Naive thymus-derived CD4-positive, alpha-beta T cell (primary cell): ENCODE results near the gene TBC1D4. TPM values are rescaled to one million over a fixed set of nuclear protein-coding genes. Genes with fewer than 3 reads are reported as not detected.

Source experiments
- ATAC-seq: fragments of 150-1000 bp; cut with Tn5 transposase; 2 replicates; pipeline ENCODE4 v1.10.0; 2021; ENCODE audit warnings: mild to moderate bottlenecking, moderate library complexity
- CTCF ChIA-PET: fragments of 350-600 bp; sonication (Branson Sonifier 250); formaldehyde crosslinking; loops from one replicate; lab custom pipeline; 2021; ENCODE audit warnings: antibody characterized with exemption; lab: Charles Lee
- POLR2A ChIA-PET: fragments of 350-600 bp; sonication (Branson Sonifier 250); formaldehyde crosslinking; loops from one replicate; lab custom pipeline; 2021; ENCODE audit warnings: antibody characterized with exemption, inconsistent platforms; lab: Charles Lee
- DNase-seq, 9 donors: peaks; one replicate each; pipeline versions ENCODE4 v3.0.0 to v3.0.0-alpha.2; 2020 to 2022; ENCODE audit warnings: mixed read lengths in 1 of 9
- H3K27ac ChIP-seq: one replicate; pipeline ENCODE4 v1.7.0; 2013; ENCODE audit warnings: mild to moderate bottlenecking, low read depth, low read length, moderate library complexity
- H3K27me3 ChIP-seq, 2 donors: one replicate each; pipeline ENCODE4 v1.7.0; 2013; ENCODE audit warnings: low read length in 2 of 2, mild to moderate bottlenecking in 2 of 2, moderate library complexity in 2 of 2; ENCODE audit not compliant: control insufficient read depth in 2 of 2, insufficient read depth in 2 of 2
- H3K36me3 ChIP-seq, 3 experiments: 1 replicate in 2 of 3; 2 replicates in 1 of 3; pipeline ENCODE4 v1.7.0; 2013; ENCODE audit warnings: low read length in 3 of 3, mild to moderate bottlenecking in 3 of 3, moderate library complexity in 1 of 3; ENCODE audit not compliant: insufficient read depth in 3 of 3, control insufficient read depth in 2 of 3
- H3K4me1 ChIP-seq, 2 donors: one replicate each; pipeline ENCODE4 v1.7.0; 2013; ENCODE audit warnings: low read length in 2 of 2, mild to moderate bottlenecking in 2 of 2, moderate library complexity in 1 of 2; ENCODE audit not compliant: control insufficient read depth in 2 of 2, insufficient read depth in 2 of 2
- H3K4me3 ChIP-seq: 2 replicates; pipeline ENCODE4 v1.7.0; 2013; ENCODE audit warnings: mild to moderate bottlenecking, low read length
- H3K9me3 ChIP-seq, 3 experiments: 1 replicate in 2 of 3; 2 replicates in 1 of 3; pipeline ENCODE4 v1.7.0; 2013; ENCODE audit warnings: low read length in 3 of 3; ENCODE audit not compliant: control insufficient read depth in 2 of 3
- H3K27ac Mint-ChIP-seq, 9 donors: one replicate each; pipeline ENCODE4 v1.8.0; 2020 to 2022; ENCODE audit warnings: mixed read lengths in 9 of 9, mild to moderate bottlenecking in 8 of 9, moderate library complexity in 5 of 9, inconsistent platforms in 2 of 9
- H3K27me3 Mint-ChIP-seq, 5 donors: one replicate each; pipeline ENCODE4 v1.8.0; 2021 to 2022; ENCODE audit warnings: mixed read lengths in 5 of 5, mild to moderate bottlenecking in 1 of 5
- H3K36me3 Mint-ChIP-seq, 5 donors: one replicate each; pipeline ENCODE4 v1.8.0; 2020 to 2022; ENCODE audit warnings: mixed read lengths in 5 of 5, mild to moderate bottlenecking in 3 of 5, inconsistent platforms in 1 of 5
- H3K4me1 Mint-ChIP-seq, 7 donors: one replicate each; pipeline ENCODE4 v1.8.0; 2020 to 2022; ENCODE audit warnings: mixed read lengths in 7 of 7, mild to moderate bottlenecking in 3 of 7, inconsistent platforms in 1 of 7
- H3K4me3 Mint-ChIP-seq, 10 donors: one replicate each; pipeline ENCODE4 v1.8.0; 2020 to 2022; ENCODE audit warnings: mild to moderate bottlenecking in 10 of 10, mixed read lengths in 10 of 10, moderate library complexity in 6 of 10, inconsistent platforms in 2 of 10
- H3K9me3 Mint-ChIP-seq, 11 donors: one replicate each; pipeline ENCODE4 v1.8.0; 2020 to 2022; ENCODE audit warnings: mixed read lengths in 11 of 11, mild to moderate bottlenecking in 4 of 11, inconsistent platforms in 1 of 11, moderate library complexity in 1 of 11
- intact Hi-C, 2 donors: fragments of 100-400 bp; cut with micrococcal nuclease; formaldehyde crosslinking; loops; one replicate each; pipeline ENCODE4 v1.15.1; 2023
- polyA plus RNA-seq, 2 donors: library from polyadenylated mRNA; unstranded; fragments of 300-500 nt; fragmentation: Illumina TruSeq; gene quantifications; one replicate each; pipeline ENCODE4 v1.2.3, GENCODE V29; 2021
- total RNA-seq, 6 experiments: library from RNA in 5 of 6; stranded (reverse) in 5 of 6; gene quantifications; 1 replicate in 5 of 6; 2 replicates in 1 of 6; pipeline ENCODE4 v1.2.3 and lab custom pipeline; 2021 to 2026

The TBC1D4 gene
- total and polyA plus RNA-seq, 7 experiments from 2014 or later, result 12.4 to 73.8 (median 42.7) TPM

DNA sequence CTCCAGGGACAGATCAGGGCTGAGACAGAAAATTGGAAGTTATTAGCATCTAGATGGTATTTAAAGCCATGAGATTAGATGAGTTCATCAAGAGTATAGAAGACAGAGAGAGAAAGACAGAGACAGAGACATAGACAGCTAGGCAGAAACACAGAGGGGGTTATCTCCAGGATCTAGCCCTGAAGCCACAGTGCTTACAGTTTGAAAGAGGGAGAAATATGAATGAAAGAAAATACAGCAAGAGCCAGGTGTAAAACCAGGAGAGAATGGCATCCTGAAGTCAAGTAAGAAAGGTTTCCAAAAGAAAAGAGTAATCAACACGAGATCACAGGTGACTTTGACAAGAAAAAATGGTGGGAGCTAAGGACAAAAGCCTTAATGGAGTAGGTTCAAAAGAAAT lies 111.2 kb downstream of the TBC1D4 start:
- Mint-ChIP-seq H3K27ac (no peak overlapping the region), H3K4me1 (peaks cover 0 to 9% (median 0%) of the 10 kb centered on the region in 7 donors), H3K9me3 (no peaks in the 10 kb centered on the region), H3K4me3 (no peak overlapping the region), H3K27me3 (peaks cover 0 to 8% (median 0%) of the 10 kb centered on the region in 5 donors), H3K36me3 (no peaks in the 10 kb centered on the region)
- ATAC-seq (no peak), DNase-seq (no peak)
- H3K27ac ChIP-seq, result no peak overlapping the region
- ChIA-PET CTCF (interaction anchor here (1.0 to 1.2 kb wide), 2 partner anchors 39 to 198 kb away, joined by 3 read pairs; no protein-coding TSS in a partner anchor), POLR2A (interaction anchor here (1.0 kb wide), 1 partner anchor 9 kb away, joined by 3 read pairs; no protein-coding TSS in a partner anchor)
- H3K27me3 ChIP-seq, result no peaks in the 10 kb centered on the region
- no peak overlapping the region for H3K4me3 ChIP-seq
- no peaks in the 10 kb centered on the region for H3K36me3 ChIP-seq
- intact Hi-C loops, result loop anchor here in 1 of 2 donors (10.0 kb wide), 1 partner anchor 1104 kb away; no protein-coding TSS in a partner anchor
- H3K4me1 ChIP-seq, result no peaks in the 10 kb centered on the region
- no peaks in the 10 kb centered on the region for H3K9me3 ChIP-seq

- H3K4me3 Mint-ChIP-seq, result no peak overlapping the region
- ChIA-PET POLR2A (interaction anchor here (1.4 kb wide), 1 partner anchor 44 kb away, joined by 4 read pairs; no protein-coding TSS in a partner anchor), CTCF (no interaction called here)
- Histone ChIP-seq H3K36me3 (no peaks in the 10 kb centered on the region), H3K27ac (no peak overlapping the region), H3K27me3 (no peaks in the 10 kb centered on the region), H3K4me1 (no peaks in the 10 kb centered on the region), H3K4me3 (no peak overlapping the region), H3K9me3 (no peaks in the 10 kb centered on the region)
- ATAC-seq, result no peak
- H3K27ac Mint-ChIP-seq, result no peak overlapping the region
- DNase-seq, result no peak
- H3K9me3 Mint-ChIP-seq, result no peaks in the 10 kb centered on the region
- H3K4me1 Mint-ChIP-seq, result peaks cover 0 to 17% (median 0%) of the 10 kb centered on the region in 7 donors
- no peaks in the 10 kb centered on the region for H3K36me3 Mint-ChIP-seq
- peaks cover 0 to 8% (median 0%) of the 10 kb centered on the region in 5 donors for H3K27me3 Mint-ChIP-seq
- intact Hi-C loops, result loop anchor here in 1 of 2 donors (5.0 to 10.0 kb wide), 4 partner anchors 267 to 1105 kb away; partner anchors contain the start of gene LMO7
These were observed 112.0 kb downstream of the TBC1D4 start for GRCh38 chr13:75369981-75370380.

GRCh38 chr13:75368167-75368566 lies 113.8 kb downstream of the TBC1D4 start:
- intact Hi-C loops, result loop anchor here in 1 of 2 donors (5.0 kb wide), 3 partner anchors 269 to 1081 kb away; partner anchors contain the start of gene LMO7
- H3K4me3 ChIP-seq, result no peak overlapping the region
- Mint-ChIP-seq H3K36me3 (no peaks in the 10 kb centered on the region), H3K27me3 (peaks cover 0 to 8% (median 0%) of the 10 kb centered on the region in 5 donors), H3K9me3 (no peaks in the 10 kb centered on the region), H3K4me3 (no peak overlapping the region), H3K4me1 (peaks cover 0 to 25% (median 0%) of the 10 kb centered on the region in 7 donors), H3K27ac (no peak overlapping the region)
- ATAC-seq (no peak), DNase-seq (no peak)
- no peaks in the 10 kb centered on the region for H3K9me3 ChIP-seq
- H3K4me1 ChIP-seq, result no peaks in the 10 kb centered on the region
- CTCF ChIA-PET, result no interaction called here
- POLR2A ChIA-PET, result no interaction called here
- no peak overlapping the region for H3K27ac ChIP-seq
- no peaks in the 10 kb centered on the region for H3K27me3 ChIP-seq
- H3K36me3 ChIP-seq, result no peaks in the 10 kb centered on the region

GRCh38 chr13:75366380-75367280 lies 115.3 kb downstream of the TBC1D4 start:
- DNase-seq, result no peak
- intact Hi-C loops, result loop anchor here in 1 of 2 donors (1.0 to 5.0 kb wide), 4 partner anchors 40 to 1079 kb away; partner anchors contain the start of gene LMO7
- Histone ChIP-seq H3K27ac (no peak overlapping the region), H3K27me3 (no peaks in the 10 kb centered on the region), H3K4me3 (no peak overlapping the region), H3K4me1 (no peaks in the 10 kb centered on the region), H3K9me3 (no peaks in the 10 kb centered on the region), H3K36me3 (no peaks in the 10 kb centered on the region)
- no peak for ATAC-seq
- Mint-ChIP-seq H3K36me3 (no peaks in the 10 kb centered on the region), H3K9me3 (no peaks in the 10 kb centered on the region), H3K4me3 (peak overlapping the region in 1 of 10 donors; percentile 72), H3K27me3 (peaks cover 0 to 8% (median 0%) of the 10 kb centered on the region in 5 donors), H3K27ac (peak overlapping the region in 1 of 9 donors; percentile 86), H3K4me1 (peaks cover 0 to 25% (median 0%) of the 10 kb centered on the region in 7 donors)
- ChIA-PET CTCF (interaction anchor here (1.1 kb wide), 1 partner anchor 63 kb away, joined by 3 read pairs; no protein-coding TSS in a partner anchor), POLR2A (interaction anchor here (1.0 kb wide), 1 partner anchor 40 kb away, joined by 4 read pairs; no protein-coding TSS in a partner anchor)

- Mint-ChIP-seq H3K4me3 (peak overlapping the region in 1 of 10 donors; percentile 72), H3K36me3 (no peaks in the 10 kb centered on the region), H3K9me3 (no peaks in the 10 kb centered on the region), H3K27ac (peak overlapping the region in 1 of 9 donors; percentile 86), H3K27me3 (peaks cover 0 to 8% (median 0%) of the 10 kb centered on the region in 5 donors), H3K4me1 (peaks cover 0 to 25% (median 0%) of the 10 kb centered on the region in 7 donors)
- peak in 1 of 9 donors; percentile 34 for DNase-seq
- no peaks in the 10 kb centered on the region for H3K36me3 ChIP-seq
- no peak overlapping the region for H3K27ac ChIP-seq
- ChIA-PET POLR2A (interaction anchor here (1.0 kb wide), 1 partner anchor 40 kb away, joined by 4 read pairs; no protein-coding TSS in a partner anchor), CTCF (no interaction called here)
- H3K4me3 ChIP-seq, result no peak overlapping the region
- H3K4me1 ChIP-seq, result no peaks in the 10 kb centered on the region
- ATAC-seq, result peak; percentile 75
- H3K27me3 ChIP-seq, result no peaks in the 10 kb centered on the region
- intact Hi-C loops, result loop anchor here in 1 of 2 donors (1.0 to 5.0 kb wide), 4 partner anchors 39 to 1078 kb away; partner anchors contain the start of gene LMO7
- no peaks in the 10 kb centered on the region for H3K9me3 ChIP-seq
These were observed 116.2 kb downstream of the TBC1D4 start for GRCh38 chr13:75365724-75366173.

DNA sequence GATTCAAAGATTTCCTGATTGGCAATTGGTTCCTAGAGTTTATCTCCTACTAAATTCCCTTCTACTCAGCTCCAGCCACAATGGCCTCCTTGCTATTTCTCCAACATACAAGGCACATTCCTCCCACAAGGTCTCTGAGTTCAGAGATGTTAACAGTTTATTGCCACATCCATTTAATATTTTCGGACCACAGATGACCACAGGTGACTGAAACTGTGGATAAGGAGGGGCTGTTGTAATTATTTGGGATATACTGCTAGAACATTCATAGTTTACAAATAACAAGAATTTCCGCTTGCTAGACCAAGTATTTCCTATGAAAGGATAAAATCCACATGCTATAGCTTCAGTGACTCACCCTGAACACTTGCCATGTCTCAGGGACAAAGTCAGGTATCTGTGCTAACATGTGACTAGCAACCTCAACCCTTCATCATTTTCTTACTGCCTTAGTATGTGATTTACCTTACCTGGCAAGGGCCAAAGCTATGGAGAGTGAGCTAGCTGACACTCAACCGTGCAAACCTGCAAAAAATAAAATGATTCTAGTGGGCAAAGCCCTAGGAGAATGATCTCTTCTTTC lies 117.7 kb downstream of the TBC1D4 start:
- no peaks in the 10 kb centered on the region for H3K9me3 Mint-ChIP-seq
- no peak overlapping the region for H3K4me3 Mint-ChIP-seq
- H3K27me3 Mint-ChIP-seq, result peaks cover 0 to 8% (median 0%) of the 10 kb centered on the region in 5 donors
- no peak for DNase-seq
- H3K4me1 Mint-ChIP-seq, result peaks cover 0 to 25% (median 0%) of the 10 kb centered on the region in 7 donors
- ChIA-PET POLR2A (interaction anchor here (0.6 kb wide), 1 partner anchor 1305 kb away, joined by 3 read pairs; no protein-coding TSS in a partner anchor), CTCF (interaction anchor here (1.5 kb wide), 1 partner anchor 8 kb away, joined by 5 read pairs; no protein-coding TSS in a partner anchor)
- Histone ChIP-seq H3K4me3 (no peak overlapping the region), H3K27ac (no peak overlapping the region), H3K9me3 (no peaks in the 10 kb centered on the region), H3K4me1 (no peaks in the 10 kb centered on the region), H3K27me3 (no peaks in the 10 kb centered on the region), H3K36me3 (no peaks in the 10 kb centered on the region)
- intact Hi-C loops, result no loop called here
- no peak for ATAC-seq
- H3K27ac Mint-ChIP-seq, result peak overlapping the region in 1 of 9 donors; percentile 33
- H3K36me3 Mint-ChIP-seq, result no peaks in the 10 kb centered on the region
